HG03135 (cell line): ENCODE results near the gene MIPOL1.
"Not testable (repeated sequence)": the region's sequence is repeated elsewhere in the genome, so short reads cannot be mapped to it uniquely, and the experiment has no call there.

Experiments used
- ATAC-seq: cut with Tn5 transposase; IDR thresholded peaks from one replicate; pipeline ENCODE4 v1.9.1; 2021; ENCODE audit warnings: mild to moderate bottlenecking, moderate library complexity; ENCODE audit not compliant: unreplicated experiment

MIPOL1 gene

DNA sequence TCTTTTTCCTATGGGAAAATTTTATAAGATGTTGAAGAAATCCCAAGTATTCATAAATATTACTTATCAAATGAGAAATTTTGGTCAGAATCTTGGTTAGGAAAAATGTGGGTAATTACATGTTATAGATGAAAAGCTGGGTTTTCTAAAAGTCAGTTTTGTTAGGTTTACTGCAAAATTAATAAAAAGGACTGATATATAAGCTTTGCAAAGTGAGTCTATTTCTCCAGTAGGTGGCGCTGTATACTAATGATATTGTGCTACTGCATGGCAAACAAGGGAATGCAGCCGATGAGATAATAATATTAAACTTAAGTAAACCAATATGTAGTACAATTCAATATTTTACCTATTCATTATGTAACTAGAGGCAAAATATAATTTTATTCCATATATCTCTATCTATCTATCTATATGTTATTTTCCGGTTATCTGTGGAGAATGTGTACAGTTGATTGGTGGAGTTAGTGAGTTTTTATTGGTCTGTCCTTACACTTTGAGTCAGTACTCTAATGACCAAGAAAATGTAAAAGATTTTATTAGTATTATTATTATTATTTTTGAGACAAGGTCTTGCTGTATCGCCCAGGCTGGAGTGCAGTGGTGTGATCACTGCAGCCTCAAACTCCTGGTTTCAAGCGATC is 32.9 kb downstream of the MIPOL1 start:
- no peak for ATAC-seq

DNA sequence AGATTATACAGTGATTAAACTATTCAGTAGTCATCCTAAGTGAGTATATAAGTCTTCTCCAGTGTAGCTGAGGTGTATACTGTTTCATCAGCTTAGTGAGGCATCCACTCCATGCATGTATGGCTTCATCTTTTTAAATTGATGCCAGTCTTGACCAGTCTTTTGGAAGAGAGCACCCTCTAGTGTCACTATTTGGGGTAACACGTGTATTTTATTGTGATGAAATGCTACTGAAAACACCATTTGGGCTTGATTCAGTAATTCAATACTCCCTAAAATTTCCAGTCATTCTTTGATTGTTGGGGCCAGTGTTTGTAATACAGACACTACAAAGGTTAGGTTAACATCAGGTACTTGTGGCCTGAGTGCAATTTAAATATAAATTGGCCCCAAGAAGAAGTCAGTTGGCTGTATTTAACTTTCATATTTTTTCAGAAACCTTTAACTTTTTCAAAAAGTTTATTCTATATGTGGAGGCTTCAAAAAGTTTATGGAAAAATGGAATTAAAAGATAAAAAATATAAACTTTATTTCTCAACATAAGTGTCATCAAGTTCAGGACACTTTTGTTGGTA is 35.3 kb downstream of the MIPOL1 start:
- no peak for ATAC-seq

DNA sequence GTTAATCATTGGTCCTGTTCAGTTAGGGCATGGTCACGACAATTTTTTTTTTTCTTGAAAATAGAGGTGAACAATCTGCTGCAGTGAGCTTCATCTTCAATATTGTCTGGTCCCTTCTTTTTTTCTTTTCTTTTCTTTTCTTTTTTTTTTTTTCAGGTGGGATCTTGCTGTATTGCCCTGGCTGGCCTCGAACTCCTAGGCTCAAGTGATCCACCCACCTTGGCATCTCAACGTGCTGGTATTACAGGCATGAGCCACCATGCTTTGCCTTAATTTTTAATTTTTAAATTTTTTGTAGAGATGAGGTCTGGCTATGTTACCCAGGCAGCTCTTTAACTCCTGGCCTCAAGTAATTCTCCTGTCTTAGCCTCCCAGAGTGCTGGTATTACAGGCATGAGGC is 36.5 kb downstream of the MIPOL1 start:
- no peak for ATAC-seq

DNA sequence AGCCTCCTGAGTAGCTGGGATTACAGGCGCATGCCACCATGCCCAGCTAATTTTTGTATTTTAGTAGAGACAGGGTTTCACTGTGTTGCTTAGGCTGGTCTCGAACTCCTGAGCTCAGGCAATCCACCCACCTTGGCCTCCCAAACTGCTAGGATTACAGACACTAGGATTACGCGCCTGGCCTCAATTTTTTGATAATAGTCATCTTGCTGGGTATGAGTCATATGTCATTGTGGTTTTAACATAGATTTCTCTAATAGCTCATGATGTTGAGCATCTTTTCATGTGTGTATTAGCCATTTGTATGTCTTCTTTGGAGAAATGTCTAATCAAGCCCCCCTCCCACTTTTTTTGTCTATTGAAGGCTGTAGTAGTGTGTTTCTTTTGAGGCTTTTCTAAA is 38.3 kb downstream of the MIPOL1 start:
- ATAC-seq = not testable (repeated sequence)

DNA sequence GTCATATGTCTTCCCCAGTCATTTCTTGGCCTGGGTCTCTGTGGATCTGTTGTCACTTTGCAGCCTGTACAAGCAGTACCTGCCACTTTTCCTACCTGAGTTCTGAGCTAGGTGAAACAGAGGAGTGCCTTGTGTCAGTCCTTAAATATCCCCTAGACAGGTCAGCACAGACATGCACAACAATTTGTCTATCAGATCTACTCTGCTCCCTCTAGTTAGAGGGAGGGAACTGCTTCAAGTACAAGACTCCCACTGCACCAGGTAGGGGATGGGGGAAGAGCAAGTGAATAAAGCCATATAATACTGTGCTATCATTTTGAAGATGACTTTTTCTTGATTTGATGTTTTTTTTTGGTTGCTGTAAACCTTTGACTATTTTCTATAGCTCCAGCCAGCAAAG is 39.4 kb downstream of the MIPOL1 start:
- ATAC-seq = no peak

DNA sequence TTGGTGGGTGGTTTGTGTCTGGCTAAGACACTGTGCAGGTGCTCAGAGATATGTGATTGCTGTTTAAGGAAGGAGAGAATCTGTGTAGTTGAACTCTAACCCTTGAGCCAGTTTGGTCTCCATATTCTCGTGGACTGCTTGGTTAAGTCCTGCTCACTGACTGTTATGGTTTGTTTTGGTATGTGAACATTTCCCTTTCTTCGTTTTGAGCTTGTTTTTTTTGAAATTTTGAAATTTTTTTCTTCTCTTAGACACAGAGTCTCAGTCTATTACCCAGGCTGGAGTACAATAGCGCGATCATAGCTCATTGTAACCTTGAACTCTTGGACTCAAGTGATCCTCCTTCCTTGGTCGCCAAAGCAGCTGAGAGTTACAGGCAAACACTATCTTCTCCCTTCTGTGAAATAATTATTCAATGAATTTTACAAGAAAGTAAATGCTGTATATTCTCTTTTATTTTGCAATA is 40.0 kb downstream of the MIPOL1 start:
- no peak for ATAC-seq

DNA sequence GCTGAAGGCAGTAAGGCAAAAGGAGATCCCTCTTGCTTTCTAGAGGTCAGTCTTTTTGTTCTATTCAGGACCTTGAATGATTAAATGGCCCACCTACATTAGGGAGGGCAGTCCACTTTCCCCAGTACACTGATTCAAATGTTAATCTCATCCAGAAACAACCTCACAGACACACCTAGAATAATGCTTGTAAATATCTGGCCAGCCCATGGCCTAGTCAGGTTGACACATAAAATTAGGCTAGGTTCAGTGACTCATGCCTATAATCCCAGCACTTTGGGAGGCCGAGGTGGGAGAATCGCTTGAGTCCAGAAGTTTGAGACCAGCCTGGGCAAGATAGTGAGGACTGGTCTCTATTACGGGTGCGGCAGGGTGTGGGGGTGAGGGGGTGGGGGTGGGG is 43.5 kb downstream of the MIPOL1 start:
- no peak for ATAC-seq

DNA sequence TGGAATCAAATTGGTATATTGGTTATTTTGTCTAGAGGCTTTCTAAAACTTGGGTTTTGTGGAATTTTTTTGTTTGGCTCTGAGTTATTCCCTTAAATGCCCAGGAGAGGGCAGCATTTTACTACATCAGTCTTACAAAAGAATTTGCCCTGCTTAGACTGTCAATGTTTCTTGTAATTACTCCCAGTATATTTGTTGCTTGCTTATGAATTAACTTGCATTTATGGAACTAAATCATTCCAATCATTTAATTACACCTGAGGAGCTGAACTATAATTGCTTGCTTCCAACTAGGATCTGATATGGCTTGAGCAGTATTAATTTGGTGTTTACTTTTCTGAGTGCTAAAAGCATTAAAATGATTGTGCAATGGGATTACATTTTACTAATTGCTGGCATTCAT is 48.7 kb downstream of the MIPOL1 start:
- ATAC-seq = no peak

DNA sequence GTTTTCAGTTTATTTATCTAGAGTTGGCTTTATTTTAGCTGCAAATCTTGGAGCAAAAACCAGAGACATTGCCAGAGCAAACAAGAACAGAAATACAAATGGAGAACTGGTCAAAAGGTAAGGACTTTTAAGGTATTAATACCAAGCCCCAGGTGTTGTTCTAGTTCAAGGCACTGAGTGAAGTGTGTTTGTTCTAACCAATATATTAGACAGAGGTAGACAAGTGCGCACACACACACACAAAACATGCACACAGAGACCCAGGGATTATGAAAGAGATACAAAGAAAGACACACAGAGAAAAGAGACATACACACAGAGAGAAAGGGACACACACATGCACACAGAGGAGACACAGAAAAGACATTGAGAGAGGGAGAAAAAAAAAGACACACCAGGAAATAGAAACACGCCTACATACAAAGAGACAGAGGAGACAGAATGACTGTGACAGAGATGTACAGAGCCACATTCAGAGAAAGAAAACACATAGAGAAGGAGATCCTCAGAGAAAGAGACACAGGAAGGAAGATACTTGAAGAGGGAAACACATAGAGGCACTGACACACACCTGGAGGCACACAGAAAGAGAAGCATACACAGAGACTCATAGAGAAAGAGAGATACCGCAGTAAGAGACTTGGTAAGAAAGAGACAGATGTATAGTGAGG is 50.2 kb downstream of the MIPOL1 start:
- ATAC-seq = no peak

DNA sequence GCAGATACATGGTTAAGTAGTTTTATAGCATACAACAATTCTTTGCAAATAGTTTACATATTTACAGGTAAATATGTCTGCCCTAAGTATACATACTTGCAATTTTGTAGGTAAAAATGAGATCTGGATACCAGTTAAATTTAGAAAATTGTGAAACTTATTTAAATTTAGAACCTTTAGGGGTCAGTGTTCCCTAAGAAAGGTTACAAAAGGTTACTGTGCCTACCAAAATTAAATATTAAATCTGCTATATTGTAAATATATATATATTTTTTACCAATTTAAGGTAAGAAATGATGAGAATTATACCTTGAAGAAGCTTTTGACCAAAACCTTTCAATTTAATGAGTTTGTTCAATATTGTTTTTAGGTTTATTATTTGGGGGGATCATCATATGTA is 54.0 kb downstream of the MIPOL1 start:
- ATAC-seq = no peak

DNA sequence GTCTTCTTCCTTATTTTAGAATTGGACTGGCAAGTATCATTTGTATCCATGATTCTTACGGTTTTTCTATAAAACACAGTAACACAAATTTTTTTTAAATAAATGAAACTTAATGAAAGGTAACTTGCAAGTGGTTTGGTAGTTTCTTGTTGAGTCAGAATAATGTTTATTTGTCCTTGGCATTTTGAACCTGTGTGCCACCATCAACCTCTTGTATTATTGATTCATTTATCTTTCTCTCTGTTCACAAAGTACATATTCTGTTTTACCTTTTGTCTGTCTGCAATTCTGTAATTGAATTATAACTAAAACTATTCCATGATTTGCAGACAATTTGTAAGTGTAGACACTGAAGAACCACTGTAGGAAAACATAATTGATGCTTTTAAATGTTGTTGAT is 54.7 kb downstream of the MIPOL1 start:
- ATAC-seq = no peak

DNA sequence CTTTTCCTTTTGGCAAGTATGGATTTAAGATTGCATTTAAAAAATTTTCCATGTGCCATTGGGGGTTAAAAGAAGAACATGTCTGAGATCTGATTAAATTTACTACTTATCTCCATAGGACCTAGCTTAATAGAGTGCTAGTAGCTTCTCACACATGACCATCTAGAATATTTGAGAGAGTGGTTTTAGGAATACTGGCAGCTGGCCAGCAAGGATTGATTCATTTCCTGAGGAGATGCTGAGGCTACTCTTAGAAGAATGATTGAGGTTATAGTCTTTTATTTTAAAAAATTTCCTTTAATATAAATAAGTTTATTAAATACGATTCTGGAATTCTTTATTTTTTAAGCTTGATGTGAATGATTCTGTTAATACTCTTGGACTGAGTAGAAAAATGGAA is 56.2 kb downstream of the MIPOL1 start:
- no peak for ATAC-seq

DNA sequence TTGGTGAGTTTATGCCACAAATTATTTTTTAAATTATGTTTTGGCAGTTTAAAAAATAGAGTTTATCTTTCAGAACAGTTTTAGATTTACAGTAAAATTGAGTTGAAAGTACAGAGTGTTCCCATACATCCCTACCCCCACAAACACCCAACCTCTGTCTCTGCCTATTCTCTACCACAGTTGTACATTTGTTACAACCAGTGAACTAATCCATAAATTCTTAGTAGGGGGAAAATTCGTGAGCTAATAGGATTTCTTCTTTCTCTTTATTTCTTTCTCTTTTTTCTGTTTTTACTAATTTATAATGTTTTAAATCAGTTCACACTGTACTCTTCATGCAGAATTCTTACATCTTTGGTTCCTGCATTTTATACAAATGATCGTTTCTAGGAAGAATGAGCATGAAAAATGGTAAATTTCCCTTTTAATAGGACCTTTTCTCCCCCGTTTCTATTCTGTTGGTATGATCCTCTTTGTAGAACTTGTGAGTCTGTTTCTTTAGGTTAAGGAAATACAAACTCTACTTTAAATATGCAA is 56.7 kb downstream of the MIPOL1 start:
- no peak for ATAC-seq

DNA sequence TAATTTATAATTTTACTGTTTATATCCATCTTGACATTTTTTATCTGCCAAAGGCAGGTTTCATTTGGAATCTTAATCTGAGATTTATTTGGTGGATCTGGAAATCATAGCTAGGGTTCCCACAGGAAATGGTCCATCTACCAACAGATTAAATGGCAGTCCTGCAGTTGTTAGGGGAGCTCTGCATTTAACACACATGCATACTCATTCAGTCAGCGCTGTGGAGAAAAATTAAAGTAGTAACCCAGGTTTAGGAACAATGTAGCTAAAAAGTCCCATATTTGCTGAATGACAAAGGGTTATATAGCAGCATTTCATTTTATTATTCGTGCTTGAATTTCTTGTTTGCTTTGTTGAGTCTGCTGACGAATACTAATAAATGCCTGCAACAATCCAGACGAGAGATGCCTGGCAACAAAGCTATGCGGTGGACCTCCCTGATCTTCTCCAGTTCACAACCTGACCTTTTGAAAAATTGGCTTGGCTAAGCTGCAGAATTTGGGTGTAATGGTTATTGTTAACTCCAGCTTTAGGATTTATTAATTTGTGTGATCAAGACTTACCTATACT is 59.8 kb downstream of the MIPOL1 start:
- no peak for ATAC-seq

DNA sequence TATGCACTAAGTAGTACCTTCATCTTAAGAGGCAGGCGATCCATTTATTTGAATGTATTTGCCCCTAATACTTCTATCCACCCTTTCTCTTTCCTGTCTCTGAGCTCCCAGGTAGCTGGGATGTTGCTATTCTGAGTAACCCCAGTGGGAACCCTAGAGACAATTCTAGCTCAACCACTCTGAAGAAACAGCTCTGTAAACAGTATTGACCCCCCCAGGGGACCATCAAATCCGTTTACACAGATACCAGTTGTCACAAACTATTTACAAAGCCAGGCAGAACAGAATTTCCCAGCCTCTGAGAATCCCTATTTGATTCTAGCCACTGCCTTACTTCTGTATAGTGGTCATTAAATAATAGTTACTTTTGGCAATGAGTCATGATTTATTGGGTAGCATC is 64.9 kb downstream of the MIPOL1 start:
- ATAC-seq = no peak

DNA sequence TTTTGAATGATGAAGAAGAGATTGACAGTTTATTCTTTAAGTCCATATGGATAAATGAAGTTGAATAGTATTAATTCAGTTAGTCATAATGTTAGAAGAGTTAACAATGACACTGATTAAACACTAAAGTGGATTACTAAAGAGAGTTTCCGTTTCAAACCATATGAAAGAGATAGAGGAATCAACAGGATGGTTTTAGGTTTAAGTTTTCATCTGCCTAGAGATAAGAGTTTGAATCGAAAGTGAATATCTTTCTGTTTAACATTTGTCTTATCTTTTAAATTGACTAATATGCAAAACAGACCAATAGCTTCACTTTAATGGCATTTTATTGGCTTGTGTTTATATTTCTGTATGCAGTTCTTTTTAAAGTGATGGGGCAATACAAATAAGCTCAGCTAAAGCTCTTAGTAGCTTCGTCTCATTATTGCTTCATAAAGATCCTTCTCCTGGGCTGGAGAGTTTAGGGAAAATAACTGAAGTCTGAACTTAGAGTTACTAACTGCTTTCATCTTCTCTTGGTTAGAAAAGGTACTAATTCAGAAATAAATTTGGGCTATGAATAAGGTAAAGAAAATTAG is 66.0 kb downstream of the MIPOL1 start:
- no peak for ATAC-seq

DNA sequence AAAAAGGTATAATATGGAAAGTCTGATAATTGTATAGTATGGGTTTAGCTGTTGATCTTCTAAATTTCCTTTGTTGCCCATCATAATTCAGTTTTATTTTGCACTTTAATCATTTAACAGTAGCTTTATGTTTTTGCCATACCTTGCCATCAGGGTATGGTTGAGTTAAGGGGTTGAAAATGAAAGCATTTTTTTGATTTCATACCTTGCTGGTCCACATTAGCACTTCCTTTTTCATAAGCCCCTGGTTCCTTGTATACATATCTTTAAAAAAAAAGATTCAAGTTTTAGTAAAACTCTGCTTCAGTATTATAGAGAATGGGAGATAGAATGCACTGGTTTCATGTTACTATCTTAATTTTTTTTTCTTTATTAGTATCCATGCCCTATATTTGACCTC is 71.1 kb downstream of the MIPOL1 start:
- ATAC-seq = no peak

DNA sequence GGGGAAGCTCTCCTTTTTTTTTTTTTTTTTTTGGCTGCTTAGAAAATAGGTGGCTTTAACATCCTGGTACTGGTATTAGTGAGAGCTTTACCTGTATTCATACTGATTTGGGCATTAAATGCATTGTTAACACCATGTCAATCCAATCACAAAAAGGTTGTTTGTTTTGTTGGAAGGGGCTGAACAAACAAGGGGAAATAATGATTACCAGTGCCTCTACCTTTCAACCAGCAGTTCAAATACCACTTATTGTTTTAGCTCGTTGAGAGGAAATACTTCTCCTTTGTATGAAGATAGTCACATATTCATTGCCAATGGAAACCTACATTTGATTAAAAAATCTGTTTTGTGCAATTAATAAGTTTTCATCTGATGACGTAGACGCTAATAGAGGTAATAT is 72.9 kb downstream of the MIPOL1 start:
- no peak for ATAC-seq

DNA sequence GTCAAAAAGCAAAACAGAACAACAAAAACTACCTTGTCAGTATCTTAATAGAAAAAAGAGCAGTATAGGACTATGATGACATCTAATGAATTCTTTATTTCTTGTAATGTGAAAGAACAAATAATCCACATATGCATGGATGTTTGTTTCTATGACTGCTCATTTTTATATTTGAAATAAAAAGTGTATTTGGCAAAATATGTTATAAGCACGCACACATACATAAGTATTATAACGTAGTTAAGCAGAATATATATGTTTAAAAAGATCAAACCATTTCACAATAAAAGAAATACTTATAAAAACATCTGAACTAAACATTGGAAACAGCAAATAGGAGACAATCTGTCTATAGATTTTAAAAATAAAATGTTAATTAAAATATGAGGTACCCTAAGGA is 74.8 kb downstream of the MIPOL1 start:
- ATAC-seq = no peak

DNA sequence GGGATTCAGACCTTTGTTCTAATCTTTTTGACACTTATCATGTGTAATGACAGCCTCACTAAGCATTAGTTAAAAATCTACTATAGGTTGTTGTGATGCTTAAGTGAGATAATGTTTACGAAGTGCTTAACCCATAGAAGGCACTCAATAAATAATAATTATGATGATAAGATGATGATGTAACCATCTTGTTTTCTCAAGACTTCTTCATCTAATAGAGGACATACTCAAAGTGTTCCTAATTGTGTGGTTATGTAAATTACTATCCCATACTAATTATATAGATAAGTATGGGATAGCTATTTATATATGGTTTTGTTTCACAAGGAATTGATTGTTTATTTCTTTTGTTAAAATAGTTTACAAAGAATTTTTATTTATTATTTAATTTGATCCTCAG is 76.9 kb downstream of the MIPOL1 start:
- no peak for ATAC-seq

DNA sequence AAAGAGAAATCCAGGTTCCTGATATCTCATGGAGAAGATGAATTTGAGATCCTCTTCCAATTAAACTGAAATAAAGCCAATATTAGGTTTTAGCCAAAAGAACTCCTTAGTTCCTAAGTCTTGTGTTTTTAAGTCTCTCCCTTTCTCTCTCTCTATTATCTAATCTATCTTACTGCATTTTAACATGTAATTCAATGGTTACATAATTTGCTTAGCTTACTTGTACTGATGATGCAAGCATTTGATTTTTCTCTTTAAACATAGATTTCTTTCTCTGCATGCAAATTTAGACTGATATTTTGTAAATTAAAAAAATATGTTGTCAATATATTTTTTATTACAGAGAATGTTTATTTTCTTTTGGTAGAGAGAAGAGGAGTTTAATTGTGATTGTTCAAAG is 78.2 kb downstream of the MIPOL1 start:
- ATAC-seq = no peak
